B cell (primary cell): ENCODE data around the gene PSME3.

ENCODE experiments used
- CTCF ChIP-seq: fragments of 200-600 bp; IDR thresholded peaks from one replicate; pipeline ENCODE4 v1.8.0; 2022; ENCODE audit warnings: antibody characterized with exemption, mild to moderate bottlenecking
- EZH2 ChIP-seq: IDR thresholded peaks from 2 replicates; pipeline ENCODE4 v1.6.1; 2012; ENCODE audit warnings: borderline replicate concordance, low read depth, mild to moderate bottlenecking, moderate library complexity, low read length; ENCODE audit not compliant: insufficient read depth, poor library complexity, severe bottlenecking

GRCh38 chr17:42814633-42815399 is 18.4 kb upstream of the PSME3 start:
- TF ChIP-seq CTCF = no peak
- TF ChIP-seq EZH2 = no peak
